Measurements from ENCODE around the gene UBE2L3. TPM values are rescaled to one million over a fixed set of nuclear protein-coding genes. Genes with fewer than 3 reads are reported as not detected.
"Not testable (repeated sequence)": the region's sequence is repeated elsewhere in the genome, so short reads cannot be mapped to it uniquely, and the experiment has no call there.

The UBE2L3 gene
- polyA plus RNA-seq, 1 donor (not counting 4 experiments of a cell fraction or from before 2014, with no cell fraction given): 80.8 TPM

- dilution Hi-C loops (cut with MboI; ENCODE audit: extremely low pct_ligation_motif_present, low sequenced_read_pairs): no loop called here
- H2AFZ ChIP-seq (ENCODE audit: control insufficient read depth, low read length): no peak overlapping the region
- peak overlapping the region; percentile 3 for H3K9ac ChIP-seq (ENCODE audit: control insufficient read depth, extremely low read depth, insufficient read depth, low read length)
- no peak for FAIRE-seq
- peaks cover 5 to 23% of the 10 kb centered on the region in 2 experiments for H3K36me3 ChIP-seq (ENCODE audit: control insufficient read depth in 2 of 2, extremely low read depth in 1 of 2, insufficient read depth in 2 of 2, low read length in 2 of 2)
- no peaks in the 10 kb centered on the region for H3K27me3 ChIP-seq (ENCODE audit: control insufficient read depth, extremely low read depth, insufficient read depth, low read length)
- H3K4me3 ChIP-seq (ENCODE audit: control insufficient read depth in 2 of 3, extremely low read depth in 1 of 3, insufficient read depth in 2 of 3, low read depth in 1 of 3, low read length in 3 of 3): no peak overlapping the region
- H4K20me1 ChIP-seq (ENCODE audit: control insufficient read depth, extremely low read depth, insufficient read depth, low read length): peaks cover 73% of the 10 kb centered on the region
- H3K4me2 ChIP-seq (ENCODE audit: control insufficient read depth, extremely low read depth, insufficient read depth, low read depth, low read length): peak overlapping the region; percentile 8
- H3K27ac ChIP-seq (ENCODE audit: control insufficient read depth, insufficient read depth, low read length): no peak overlapping the region
- H3K4me1 ChIP-seq (ENCODE audit: control insufficient read depth, extremely low read depth, insufficient read depth, low read length): peaks cover 42% of the 10 kb centered on the region
- no peaks in the 10 kb centered on the region for H3K9me3 ChIP-seq (ENCODE audit: control insufficient read depth, low read depth, low read length)
- peaks cover 98% of the 10 kb centered on the region for H3K79me2 ChIP-seq (ENCODE audit: control insufficient read depth, insufficient read depth, low read length)
- no peak for DNase-seq (ENCODE audit: low read depth, low spot score)
- peaks cover 18% of the 10 kb centered on the region for H3K9me1 ChIP-seq (ENCODE audit: control insufficient read depth, extremely low read depth, insufficient read depth, low read length)
- TF ChIP-seq CTCF (optimal IDR thresholded peaks at IDR 0.05 in 1 of 3, IDR thresholded peaks at IDR 0.05 in 1 of 3, conservative IDR thresholded peaks at IDR 0.05 in 1 of 3; ENCODE audit: extremely low read depth in 1 of 3, insufficient read depth in 2 of 3, low read length in 3 of 3) (no peak), EZH2 (IDR thresholded peaks at IDR 0.05; ENCODE audit: low read length) (no peak)
Observed at GRCh38 chr22:21573750-21574494, 6.4 kb downstream of the UBE2L3 start.

DNA sequence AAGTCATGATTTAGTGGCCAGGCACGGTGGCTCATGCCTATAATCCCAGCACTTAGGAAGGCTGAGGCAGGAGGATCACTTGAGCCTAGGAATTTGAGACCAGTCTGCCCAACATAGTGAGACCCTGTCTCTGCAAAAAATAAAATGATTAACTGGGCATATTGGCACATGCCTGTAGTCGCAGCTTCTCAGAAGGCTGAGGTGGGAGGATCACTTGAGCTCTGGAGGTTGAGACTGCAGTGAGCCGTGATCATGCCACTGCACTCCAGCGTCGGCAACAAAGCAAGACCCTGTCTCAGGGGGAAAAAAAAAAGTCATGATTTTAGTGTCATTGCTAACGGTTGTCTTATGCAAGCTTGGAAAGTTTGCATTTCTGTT is 11.9 kb downstream of the UBE2L3 start:
- Histone ChIP-seq H4K20me1 (ENCODE audit: control insufficient read depth, extremely low read depth, insufficient read depth, low read length) (peaks cover 58% of the 10 kb centered on the region), H3K27me3 (ENCODE audit: control insufficient read depth, extremely low read depth, insufficient read depth, low read length) (no peaks in the 10 kb centered on the region), H2AFZ (ENCODE audit: control insufficient read depth, low read length) (no peak overlapping the region), H3K9me1 (ENCODE audit: control insufficient read depth, extremely low read depth, insufficient read depth, low read length) (peaks cover 2% of the 10 kb centered on the region), H3K4me2 (ENCODE audit: control insufficient read depth, extremely low read depth, insufficient read depth, low read depth, low read length) (no peak overlapping the region), H3K9me3 (ENCODE audit: control insufficient read depth, low read depth, low read length) (no peaks in the 10 kb centered on the region), H3K4me3 (ENCODE audit: control insufficient read depth in 2 of 3, extremely low read depth in 1 of 3, insufficient read depth in 2 of 3, low read depth in 1 of 3, low read length in 3 of 3) (no peak overlapping the region), H3K36me3 (ENCODE audit: control insufficient read depth in 2 of 2, extremely low read depth in 1 of 2, insufficient read depth in 2 of 2, low read length in 2 of 2) (peaks cover 3 to 5% of the 10 kb centered on the region in 2 experiments), H3K4me1 (ENCODE audit: control insufficient read depth, extremely low read depth, insufficient read depth, low read length) (peaks cover 3% of the 10 kb centered on the region), H3K27ac (ENCODE audit: control insufficient read depth, insufficient read depth, low read length) (no peak overlapping the region), H3K79me2 (ENCODE audit: control insufficient read depth, insufficient read depth, low read length) (peaks cover 98% of the 10 kb centered on the region), H3K9ac (ENCODE audit: control insufficient read depth, extremely low read depth, insufficient read depth, low read length) (no peak overlapping the region)
- FAIRE-seq (no peak), DNase-seq (ENCODE audit: low read depth, low spot score) (no peak)
- TF ChIP-seq EZH2 (IDR thresholded peaks at IDR 0.05; ENCODE audit: low read length) (no peak), CTCF (optimal IDR thresholded peaks at IDR 0.05 in 1 of 3, IDR thresholded peaks at IDR 0.05 in 1 of 3, conservative IDR thresholded peaks at IDR 0.05 in 1 of 3; ENCODE audit: extremely low read depth in 1 of 3, insufficient read depth in 2 of 3, low read length in 3 of 3) (no peak)
- dilution Hi-C loops (cut with MboI; ENCODE audit: extremely low pct_ligation_motif_present, low sequenced_read_pairs): no loop called here

DNA sequence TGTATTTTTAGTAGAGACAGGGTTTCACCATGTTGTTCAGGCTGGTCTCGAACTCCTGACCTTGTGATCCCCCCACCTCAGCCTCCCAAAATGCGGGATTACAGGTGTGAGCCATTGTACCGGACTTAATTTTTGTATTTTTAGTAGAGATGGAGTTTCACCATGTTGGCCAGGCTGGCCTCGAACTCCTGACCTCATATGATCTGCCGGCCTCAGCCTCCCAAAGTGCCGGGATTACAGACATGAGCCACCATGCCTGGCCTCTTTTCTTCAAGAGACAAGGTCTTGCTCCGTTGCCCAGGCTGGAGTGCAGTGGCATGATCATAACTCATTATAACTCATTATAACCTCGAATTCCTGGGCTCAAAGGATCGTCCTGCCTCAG is 13.1 kb downstream of the UBE2L3 start:
- dilution Hi-C loops (cut with MboI; ENCODE audit: extremely low pct_ligation_motif_present, low sequenced_read_pairs): not testable (repeated sequence)
- H4K20me1 ChIP-seq (ENCODE audit: control insufficient read depth, extremely low read depth, insufficient read depth, low read length): peaks cover 66% of the 10 kb centered on the region

More for the DNA sequence above, 13.1 kb downstream of the UBE2L3 start:
- not testable (repeated sequence) for H3K4me3 ChIP-seq (ENCODE audit: control insufficient read depth in 2 of 3, extremely low read depth in 1 of 3, insufficient read depth in 2 of 3, low read depth in 1 of 3, low read length in 3 of 3); FAIRE-seq; H3K9ac ChIP-seq (ENCODE audit: control insufficient read depth, extremely low read depth, insufficient read depth, low read length); DNase-seq (ENCODE audit: low read depth, low spot score); H3K27ac ChIP-seq (ENCODE audit: control insufficient read depth, insufficient read depth, low read length); H3K4me1 ChIP-seq (ENCODE audit: control insufficient read depth, extremely low read depth, insufficient read depth, low read length); H3K27me3 ChIP-seq (ENCODE audit: control insufficient read depth, extremely low read depth, insufficient read depth, low read length); H3K4me2 ChIP-seq (ENCODE audit: control insufficient read depth, extremely low read depth, insufficient read depth, low read depth, low read length); H2AFZ ChIP-seq (ENCODE audit: control insufficient read depth, low read length); H3K9me3 ChIP-seq (ENCODE audit: control insufficient read depth, low read depth, low read length); H3K9me1 ChIP-seq (ENCODE audit: control insufficient read depth, extremely low read depth, insufficient read depth, low read length)
- Histone ChIP-seq H3K79me2 (ENCODE audit: control insufficient read depth, insufficient read depth, low read length) (peaks cover 98% of the 10 kb centered on the region), H3K36me3 (ENCODE audit: control insufficient read depth in 2 of 2, extremely low read depth in 1 of 2, insufficient read depth in 2 of 2, low read length in 2 of 2) (peaks cover 3 to 11% of the 10 kb centered on the region in 2 experiments)
